SU-DHL-6 (cell line): ENCODE data around the gene MTF1.
"Not testable (repeated sequence)": the region's sequence is repeated elsewhere in the genome, so short reads cannot be mapped to it uniquely, and the experiment has no call there.

Experiments
- H2AFZ ChIP-seq: fragments of 200-600 bp; sonication (generic); 2 replicates; pipeline ENCODE4 v1.6.1; 2014; ENCODE audit warnings: low read depth, mild to moderate bottlenecking, moderate library complexity, mixed read lengths, antibody characterized with exemption, low read length; ENCODE audit not compliant: severe bottlenecking
- H3F3A ChIP-seq: fragments of 200-600 bp; shearing (Covaris generic); 2 replicates; pipeline ENCODE4 v1.6.0; 2016; ENCODE audit warnings: antibody characterized with exemption, mild to moderate bottlenecking; ENCODE audit not compliant: insufficient read depth
- H3K27ac ChIP-seq: fragments of 200-600 bp; sonication (generic); 2 replicates; pipeline ENCODE4 v1.5.1; 2016; ENCODE audit warnings: low read depth, mild to moderate bottlenecking, low read length, moderate library complexity, mixed read lengths
- H3K27me3 ChIP-seq: fragments of 200-600 bp; sonication (generic), shearing (Covaris generic); 2 replicates; pipeline ENCODE4 v1.6.0; 2014; ENCODE audit warnings: mild to moderate bottlenecking, low read length
- H3K36me3 ChIP-seq: fragments of 200-600 bp; sonication (generic); 2 replicates; pipeline ENCODE4 v1.6.1; 2014; ENCODE audit warnings: mild to moderate bottlenecking, low read length, mixed read lengths
- H3K4me2 ChIP-seq: fragments of 300-600, 200-600 bp; shearing (Covaris generic), sonication (generic); 2 replicates; pipeline ENCODE4 v1.6.0; 2014; ENCODE audit warnings: low read length, low read depth, mild to moderate bottlenecking; ENCODE audit not compliant: poor library complexity, severe bottlenecking
- H3K4me3 ChIP-seq: fragments of 200-600 bp; sonication (generic); 2 replicates; pipeline ENCODE4 v1.5.1; 2014; ENCODE audit warnings: antibody characterized with exemption, low read length, mild to moderate bottlenecking, mixed read lengths; ENCODE audit not compliant: insufficient read depth, poor library complexity, severe bottlenecking
- H3K79me2 ChIP-seq: fragments of 200-600 bp; sonication (generic); 2 replicates; pipeline ENCODE4 v1.6.1; 2014; ENCODE audit warnings: mild to moderate bottlenecking, low read length, moderate library complexity; ENCODE audit not compliant: insufficient read depth
- H3K9ac ChIP-seq: fragments of 200-600 bp; sonication (generic); 2 replicates; pipeline ENCODE4 v1.7.0; 2014; ENCODE audit warnings: mild to moderate bottlenecking, low read length
- H3K9me2 ChIP-seq: fragments of 200-600 bp; sonication (generic); replicated peaks from 2 replicates; pipeline ENCODE4 v1.6.1; 2014; ENCODE audit warnings: low read length; ENCODE audit not compliant: insufficient read depth
- H3K9me3 ChIP-seq: fragments of 200-600 bp; sonication (generic); 2 replicates; pipeline ENCODE4 v1.6.1; 2014; ENCODE audit warnings: low read length, mixed read lengths; ENCODE audit not compliant: insufficient read depth
- H4K20me1 ChIP-seq: fragments of 200-600 bp; sonication (generic); 2 replicates; pipeline ENCODE4 v1.6.1; 2014; ENCODE audit warnings: low read depth, mild to moderate bottlenecking, antibody characterized with exemption, low read length, moderate library complexity, mixed read lengths
- EZH2phosphoT487 ChIP-seq: fragments of 200-600 bp; sonication (generic), shearing (Covaris generic); conservative IDR thresholded peaks from 2 replicates; pipeline ENCODE4 v1.6.1; 2018; ENCODE audit warnings: mild to moderate bottlenecking, antibody characterized with exemption, low read length, moderate library complexity, mixed read lengths
- TF ChIP-seq, protein P1 (sequence below): fragments of 200-600 bp; sonication (generic); IDR thresholded peaks from one replicate; pipeline ENCODE4 v1.5.1; 2017; ENCODE audit warnings: antibody characterized with exemption, mild to moderate bottlenecking, low read length, moderate library complexity; ENCODE audit not compliant: insufficient read depth, poor library complexity, severe bottlenecking

Gene MTF1

GRCh38 chr1:37905727-37906126 is 46.3 kb upstream of the MTF1 start:
- H3K9me2 ChIP-seq, result no peaks in the 10 kb centered on the region
- H4K20me1 ChIP-seq, result no peaks in the 10 kb centered on the region
- TF ChIP-seq, protein P1, sequence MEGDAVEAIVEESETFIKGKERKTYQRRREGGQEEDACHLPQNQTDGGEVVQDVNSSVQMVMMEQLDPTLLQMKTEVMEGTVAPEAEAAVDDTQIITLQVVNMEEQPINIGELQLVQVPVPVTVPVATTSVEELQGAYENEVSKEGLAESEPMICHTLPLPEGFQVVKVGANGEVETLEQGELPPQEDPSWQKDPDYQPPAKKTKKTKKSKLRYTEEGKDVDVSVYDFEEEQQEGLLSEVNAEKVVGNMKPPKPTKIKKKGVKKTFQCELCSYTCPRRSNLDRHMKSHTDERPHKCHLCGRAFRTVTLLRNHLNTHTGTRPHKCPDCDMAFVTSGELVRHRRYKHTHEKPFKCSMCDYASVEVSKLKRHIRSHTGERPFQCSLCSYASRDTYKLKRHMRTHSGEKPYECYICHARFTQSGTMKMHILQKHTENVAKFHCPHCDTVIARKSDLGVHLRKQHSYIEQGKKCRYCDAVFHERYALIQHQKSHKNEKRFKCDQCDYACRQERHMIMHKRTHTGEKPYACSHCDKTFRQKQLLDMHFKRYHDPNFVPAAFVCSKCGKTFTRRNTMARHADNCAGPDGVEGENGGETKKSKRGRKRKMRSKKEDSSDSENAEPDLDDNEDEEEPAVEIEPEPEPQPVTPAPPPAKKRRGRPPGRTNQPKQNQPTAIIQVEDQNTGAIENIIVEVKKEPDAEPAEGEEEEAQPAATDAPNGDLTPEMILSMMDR, result no peak
- no peak for TF ChIP-seq EZH2phosphoT487
- no peak overlapping the region for H3K27ac ChIP-seq
- peaks cover 18% of the 10 kb centered on the region; the same call in 1 of the 2 replicates for H3K9me3 ChIP-seq
- no peak overlapping the region for H3K9ac ChIP-seq
- peaks cover 22% of the 10 kb centered on the region for H3K36me3 ChIP-seq
- no peak overlapping the region for H2AFZ ChIP-seq
- no peaks in the 10 kb centered on the region for H3F3A ChIP-seq
- no peak overlapping the region for H3K4me3 ChIP-seq
- H3K79me2 ChIP-seq, result peaks cover 80% of the 10 kb centered on the region
- no peaks in the 10 kb centered on the region for H3K27me3 ChIP-seq
- H3K4me2 ChIP-seq, result no peak overlapping the region

- H3K4me3 ChIP-seq, H3K27ac ChIP-seq, H2AFZ ChIP-seq, H3K4me2 ChIP-seq, H3K27me3 ChIP-seq, H3K9me2 ChIP-seq, H4K20me1 ChIP-seq, H3K9ac ChIP-seq, H3F3A ChIP-seq: not testable (repeated sequence)
- peaks cover 78% of the 10 kb centered on the region for H3K79me2 ChIP-seq
- peaks cover 22% of the 10 kb centered on the region for H3K36me3 ChIP-seq
- peaks cover 18% of the 10 kb centered on the region; the same call in 1 of the 2 replicates for H3K9me3 ChIP-seq
Observed at GRCh38 chr1:37903921-37904320, 44.5 kb upstream of the MTF1 start.

DNA sequence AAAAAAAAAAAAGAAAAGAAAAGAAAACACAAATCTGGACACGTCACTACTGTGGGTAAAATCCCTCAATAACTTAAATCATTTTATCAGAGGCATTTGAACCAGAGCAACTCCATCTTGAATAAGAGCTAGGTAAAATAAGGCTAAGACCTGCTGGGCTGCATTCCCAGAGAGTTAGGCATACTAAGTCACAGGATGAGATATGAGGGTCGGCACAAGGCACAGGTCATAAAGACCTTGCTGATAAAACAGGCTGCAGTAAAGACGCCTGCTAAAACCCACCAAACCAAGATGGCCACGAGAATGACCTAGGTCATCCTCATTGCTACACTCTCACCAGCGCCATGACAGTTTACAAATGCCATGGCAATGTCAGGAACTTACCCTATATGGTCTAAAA is 43.6 kb upstream of the MTF1 start:
- Histone ChIP-seq H2AFZ (no peak overlapping the region), H3K4me2 (no peak overlapping the region), H3K4me3 (no peak overlapping the region), H3K36me3 (peaks cover 22% of the 10 kb centered on the region), H3K79me2 (peaks cover 80% of the 10 kb centered on the region), H3K9ac (no peak overlapping the region), H3K9me3 (peaks cover 18% of the 10 kb centered on the region; the same call in 1 of the 2 replicates), H3K27me3 (no peaks in the 10 kb centered on the region), H3K9me2 (no peaks in the 10 kb centered on the region), H3K27ac (no peak overlapping the region), H4K20me1 (no peaks in the 10 kb centered on the region), H3F3A (no peaks in the 10 kb centered on the region)
- no peak for TF ChIP-seq EZH2phosphoT487
- TF ChIP-seq, protein P1, result no peak

- no peak overlapping the region for H2AFZ ChIP-seq
- no peaks in the 10 kb centered on the region for H4K20me1 ChIP-seq
- peaks cover 15% of the 10 kb centered on the region; the same call in 1 of the 2 replicates for H3K9me3 ChIP-seq
- no peaks in the 10 kb centered on the region for H3K9me2 ChIP-seq
- H3K27ac ChIP-seq, result no peak overlapping the region
- no peaks in the 10 kb centered on the region for H3K27me3 ChIP-seq
- peaks cover 15% of the 10 kb centered on the region for H3K36me3 ChIP-seq
- no peak overlapping the region for H3K4me3 ChIP-seq
- TF ChIP-seq, protein P1, result no peak
- TF ChIP-seq EZH2phosphoT487, result no peak
- no peaks in the 10 kb centered on the region for H3F3A ChIP-seq
- H3K9ac ChIP-seq, result no peak overlapping the region
- H3K79me2 ChIP-seq, result peaks cover 74% of the 10 kb centered on the region
- H3K4me2 ChIP-seq, result no peak overlapping the region
Observed at GRCh38 chr1:37901893-37902225, 42.5 kb upstream of the MTF1 start.
